K562 (cell line): Measurements from ENCODE around the gene BFSP2. TPM values are rescaled to one million over a fixed set of nuclear protein-coding genes. Genes with fewer than 3 reads are reported as not detected.

Experiments
- ATAC-seq: fragments of 200-7000 bp; cut with Tn5 transposase; 3 replicates; pipeline ENCODE4 v1.9.1; 2020; ENCODE audit warnings: moderate library complexity
- BruUV-seq: library from RNA; stranded (reverse); fragments of 400-500 nt; replicated peaks from 2 replicates; lab custom pipeline; 2021; lab: Mats Ljungman, UMichigan
- CTCF ChIA-PET: fragments of 300-600 bp; formaldehyde crosslinking; extraction: SDS; loops from one replicate; lab custom pipeline; 2021; ENCODE audit warnings: low intra/inter-chr PET ratio; lab: Yijun Ruan, JAX
- POLR2A ChIA-PET: fragments of 300-600, 350-650 bp; sonication (Branson Sonifier 250); formaldehyde crosslinking; extraction: SDS; loops from one replicate; lab custom pipeline; 2021; ENCODE audit warnings: antibody characterized with exemption, inconsistent platforms; lab: Yijun Ruan, JAX
- DNase-seq, 4 experiments: peaks; one replicate each; pipeline versions ENCODE4 v3.0.0 to v3.0.0-alpha.2; 2011 to 2018; ENCODE audit warnings: low spot score in 3 of 4, mixed read lengths in 3 of 4; ENCODE audit errors: extremely low read depth in 1 of 4
- FAIRE-seq: peaks from 2 replicates; lab custom pipeline; 2011; peaks lifted over from hg19 to GRCh38; lab: Jason Lieb, UNC
- H2AFZ ChIP-seq: 2 replicates; pipeline ENCODE4 v1.6.0; 2011; ENCODE audit warnings: low read depth, low read length, control low read depth, inconsistent platforms
- H3K27ac ChIP-seq: fragments of 200-600 bp; 3 replicates; pipeline ENCODE4 v1.8.0; 2011; ENCODE audit warnings: low read depth, mild to moderate bottlenecking, control low read depth, inconsistent platforms, low read length, moderate library complexity, mixed read lengths; ENCODE audit errors: extremely low read depth
- H3K27me3 ChIP-seq, 2 experiments: fragments of 300-600 bp in 1 of 2; 2 replicates in 1 of 2; 3 replicates in 1 of 2; pipeline versions ENCODE4 v1.6.0 to v1.8.0; 2011; ENCODE audit warnings: inconsistent platforms in 2 of 2, low read length in 2 of 2, mild to moderate bottlenecking in 1 of 2, mixed read lengths in 1 of 2, moderate library complexity in 1 of 2; ENCODE audit not compliant: control insufficient read depth in 2 of 2, insufficient read depth in 2 of 2
- H3K36me3 ChIP-seq: fragments of 300-600 bp; 3 replicates; pipeline ENCODE4 v1.8.0; 2011; ENCODE audit warnings: mild to moderate bottlenecking, low read length, inconsistent platforms; ENCODE audit not compliant: control insufficient read depth, insufficient read depth
- H3K4me1 ChIP-seq, 2 experiments: fragments of 200-600 bp in 1 of 2; replicated peaks in 1 of 2; 2 replicates in 1 of 2; 3 replicates in 1 of 2; pipeline versions ENCODE4 v1.5.1 to v1.8.0; 2011; ENCODE audit warnings: inconsistent platforms in 2 of 2, low read length in 2 of 2, mild to moderate bottlenecking in 1 of 2, mixed read lengths in 1 of 2, moderate library complexity in 1 of 2; ENCODE audit not compliant: control insufficient read depth in 2 of 2, insufficient read depth in 2 of 2
- H3K4me2 ChIP-seq: 2 replicates; pipeline ENCODE4 v1.6.1; 2011; ENCODE audit warnings: low read length, control low read depth, inconsistent platforms, mixed read lengths; ENCODE audit not compliant: insufficient read depth
- H3K4me3 ChIP-seq: fragments of 200-600 bp; sonication (generic), shearing (Covaris generic); 2 replicates; pipeline ENCODE4 v1.5.1; 2016; ENCODE audit warnings: control low read depth, inconsistent platforms
- H3K79me2 ChIP-seq: fragments of 200-600 bp; 3 replicates; pipeline ENCODE4 v1.8.0; 2011; ENCODE audit warnings: low read length, inconsistent platforms; ENCODE audit not compliant: control insufficient read depth, insufficient read depth
- H3K9ac ChIP-seq, 2 experiments: 2 replicates each; pipeline versions ENCODE4 v1.6.0 to v1.6.1; 2011; ENCODE audit warnings: low read depth in 2 of 2, low read length in 2 of 2, control low read depth in 1 of 2, inconsistent platforms in 1 of 2, mild to moderate bottlenecking in 1 of 2, mixed read lengths in 1 of 2; ENCODE audit not compliant: insufficient read depth in 1 of 2
- H3K9me1 ChIP-seq: one replicate; pipeline ENCODE4 v1.6.0; 2011; ENCODE audit warnings: inconsistent platforms, mild to moderate bottlenecking, low read length, moderate library complexity; ENCODE audit not compliant: control insufficient read depth, insufficient read depth
- H3K9me3 ChIP-seq: replicated peaks from 2 replicates; pipeline ENCODE4 v1.5.1; 2011; ENCODE audit warnings: low read depth, low read length, inconsistent platforms; ENCODE audit not compliant: control insufficient read depth, insufficient read depth
- H4K20me1 ChIP-seq: replicated peaks from 2 replicates; pipeline ENCODE4 v1.6.1; 2011; ENCODE audit warnings: low read length, inconsistent platforms, mixed read lengths; ENCODE audit not compliant: control insufficient read depth, insufficient read depth
- BHLHE40 ChIP-seq: IDR thresholded peaks from 2 replicates; pipeline ENCODE4 v1.6.1; 2011; ENCODE audit warnings: low read length, improper control_type of control experiment
- EGR1 ChIP-seq: fragments of 450-650 bp; conservative IDR thresholded peaks from 2 replicates; pipeline ENCODE4 v1.6.1; 2017; ENCODE audit warnings: mild to moderate bottlenecking
- HMG20A ChIP-seq: fragments of 450-650 bp; formaldehyde crosslinking; conservative IDR thresholded peaks from 2 replicates; pipeline ENCODE4 v1.4.0; 2020; ENCODE audit warnings: mild to moderate bottlenecking, mixed read lengths
- RBM22 ChIP-seq: fragments of 200-400 bp; formaldehyde crosslinking; IDR thresholded peaks from 2 replicates; pipeline ENCODE4 v1.6.1; 2018; ENCODE audit warnings: low read length, low read depth; ENCODE audit not compliant: poor library complexity, severe bottlenecking
- SAP30 ChIP-seq: fragments of 200-600 bp; sonication (generic); IDR thresholded peaks from 2 replicates; pipeline ENCODE4 v1.6.1; 2012; ENCODE audit warnings: borderline replicate concordance, low read depth, mild to moderate bottlenecking, moderate library complexity, low read length, control low read depth, inconsistent platforms; ENCODE audit not compliant: insufficient read depth, poor library complexity, severe bottlenecking
- YBX1 ChIP-seq: fragments of 450-650 bp; IDR thresholded peaks from 2 replicates; pipeline ENCODE4 v1.7.1; 2016; ENCODE audit warnings: mild to moderate bottlenecking
- ZNF511 ChIP-seq: sonication (generic); formaldehyde crosslinking; IDR thresholded peaks from 2 replicates; pipeline ENCODE4 v1.8.0; 2022; ENCODE audit warnings: mild to moderate bottlenecking, missing genetic modification reagents
- whole genome bisulfite sequencing: fragments of 100-300 bp; shearing (Covaris generic); methylation state at CpG from one replicate; pipeline ENCODE4 v1.1.6; 2016; ENCODE audit warnings: low coverage, mixed read lengths; ENCODE audit not compliant: insufficient coverage; ENCODE audit errors: missing lambda C conversion rate; 5-methylcytosine and 5-hydroxymethylcytosine counted together
- in situ Hi-C: fragments of 300-500 bp; cut with MboI; formaldehyde crosslinking; loops from 4 replicates; pipeline ENCODE4 v1.15.0; 2018; ENCODE audit warnings: inconsistent platforms, mixed read lengths
- intact Hi-C: fragments of 100-400 bp; cut with micrococcal nuclease; formaldehyde crosslinking; loops from 2 replicates; pipeline ENCODE4 v1.14.2; 2022
- polyA plus RNA-seq, 8 experiments: library from polyadenylated mRNA; depleted of rRNA in 4 of 8; stranded (reverse) in 5 of 8; unstranded in 3 of 8; fragments of >200 nt; fragmentation: Nextera tagmentation in 2 of 8; fragmentation: Illumina TruSeq in 1 of 8; extraction: Ambion mirVana in 2 of 8; extraction: Trizol in 1 of 8; gene quantifications; 2 replicates each; pipeline versions ENCODE4 v1.2.1 to v1.2.3, GENCODE V29; 2011 to 2014; ENCODE audit warnings: inconsistent platforms in 1 of 8, missing spikeins in 1 of 8
- total RNA-seq, 7 experiments: library from RNA; depleted of rRNA in 6 of 7; stranded (reverse); fragments of >200 nt in 6 of 7; fragmentation: Illumina TruSeq in 2 of 7; extraction: Trizol in 2 of 7; gene quantifications; 2 replicates each; pipeline versions ENCODE4 v1.2.1 to v1.2.3, GENCODE V29; 2011 to 2021; ENCODE audit warnings: low replicate concordance in 1 of 7

The BFSP2 gene
- total and polyA plus RNA-seq, 9 of the 15 experiments (the other 6 are each of a cell fraction or from before 2014, with no cell fraction given), result not detected

DNA sequence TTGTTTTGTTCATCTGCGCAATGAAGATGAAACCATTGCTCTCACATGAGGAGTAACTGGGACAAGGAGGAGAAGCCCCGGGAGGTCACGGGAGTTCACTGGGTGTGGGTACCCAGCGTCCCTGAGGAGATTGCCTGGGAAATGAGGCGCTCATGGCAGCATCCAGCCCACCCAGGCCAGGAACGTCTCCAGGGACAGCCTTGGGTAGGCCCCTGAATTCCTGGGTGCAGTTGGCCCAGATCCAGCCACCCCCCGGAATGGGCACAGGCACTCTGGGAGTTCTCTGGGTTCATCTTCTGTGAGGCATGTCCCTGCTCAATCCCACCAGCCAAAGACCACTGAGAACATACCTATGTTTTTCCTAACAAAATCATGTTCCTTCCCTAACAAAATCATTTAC is 18.5 kb downstream of the BFSP2 start:
- ATAC-seq, result no peak
- H3K4me1 ChIP-seq, result no peaks in the 10 kb centered on the region
- intact Hi-C loops, result no loop called here

More for the DNA sequence above, 18.5 kb downstream of the BFSP2 start:
- Histone ChIP-seq H4K20me1 (no peaks in the 10 kb centered on the region), H3K27me3 (peaks cover 0 to 11% of the 10 kb centered on the region in 2 experiments; a peak in 2 of 5 replicates), H3K9ac (no peak overlapping the region), H3K4me2 (no peak overlapping the region), H3K27ac (no peak overlapping the region), H3K9me3 (no peaks in the 10 kb centered on the region), H3K79me2 (no peaks in the 10 kb centered on the region), H3K9me1 (no peaks in the 10 kb centered on the region), H3K4me3 (no peak overlapping the region), H2AFZ (no peak overlapping the region), H3K36me3 (no peaks in the 10 kb centered on the region)
- DNase-seq (no peak), FAIRE-seq (no peak)
- in situ Hi-C loops, result no loop called here
- no peak for TF ChIP-seq ZNF511
- no peak for TF ChIP-seq SAP30
- no peak for TF ChIP-seq EGR1
- TF ChIP-seq YBX1, result no peak
- TF ChIP-seq HMG20A, result no peak
- TF ChIP-seq RBM22, result no peak
- no peak for TF ChIP-seq BHLHE40
- POLR2A ChIA-PET, result no interaction called here
- WGBS, result 28% methylated on average over 7 of the region's 7 CpGs
- no TSS peak for BruUV-seq
- CTCF ChIA-PET, result no interaction called here
